ENCODE measurements around the gene ZNF385C.

DNA sequence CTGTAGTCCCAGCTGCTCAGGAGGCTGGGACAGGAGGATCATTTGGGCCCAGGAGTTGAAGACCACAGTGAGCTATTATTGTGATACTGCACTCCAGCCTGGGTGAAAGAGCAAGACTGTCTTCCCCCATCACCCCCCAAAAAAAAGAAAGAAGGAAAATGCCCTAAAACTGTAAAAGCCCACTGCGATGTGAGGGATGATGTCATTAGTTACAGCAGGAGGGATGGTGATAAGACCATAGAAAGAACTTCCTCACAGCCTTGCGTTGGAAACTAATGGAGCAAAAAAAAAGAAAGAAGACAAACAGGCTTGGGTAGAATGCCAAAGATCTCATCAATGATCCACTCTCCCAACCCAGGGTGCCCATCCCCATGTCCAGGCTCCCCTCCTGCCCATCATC lies 18.7 kb downstream of the ZNF385C start:
- TF ChIP-seq CTCF (IDR thresholded peaks at IDR 0.05; ENCODE audit: borderline replicate concordance, extremely low read depth, low read length, poor library complexity, severe bottlenecking) (no peak), EZH2 (IDR thresholded peaks at IDR 0.05; ENCODE audit: borderline replicate concordance, low read depth, low read length, severe bottlenecking) (no peak)
